RCC 7860 (cell line): ENCODE results near the gene CSF1R.
"Not testable (repeated sequence)": the region's sequence is repeated elsewhere in the genome, so short reads cannot be mapped to it uniquely, and the experiment has no call there.

Experiments
- DNase-seq: peaks from one replicate; pipeline ENCODE4 v3.0.0-alpha.2; 2015; ENCODE audit warnings: low spot score
- FAIRE-seq: peaks from 2 replicates; lab custom pipeline; 2012; peaks lifted over from hg19 to GRCh38; lab: Jason Lieb, UNC

CSF1R gene

DNA sequence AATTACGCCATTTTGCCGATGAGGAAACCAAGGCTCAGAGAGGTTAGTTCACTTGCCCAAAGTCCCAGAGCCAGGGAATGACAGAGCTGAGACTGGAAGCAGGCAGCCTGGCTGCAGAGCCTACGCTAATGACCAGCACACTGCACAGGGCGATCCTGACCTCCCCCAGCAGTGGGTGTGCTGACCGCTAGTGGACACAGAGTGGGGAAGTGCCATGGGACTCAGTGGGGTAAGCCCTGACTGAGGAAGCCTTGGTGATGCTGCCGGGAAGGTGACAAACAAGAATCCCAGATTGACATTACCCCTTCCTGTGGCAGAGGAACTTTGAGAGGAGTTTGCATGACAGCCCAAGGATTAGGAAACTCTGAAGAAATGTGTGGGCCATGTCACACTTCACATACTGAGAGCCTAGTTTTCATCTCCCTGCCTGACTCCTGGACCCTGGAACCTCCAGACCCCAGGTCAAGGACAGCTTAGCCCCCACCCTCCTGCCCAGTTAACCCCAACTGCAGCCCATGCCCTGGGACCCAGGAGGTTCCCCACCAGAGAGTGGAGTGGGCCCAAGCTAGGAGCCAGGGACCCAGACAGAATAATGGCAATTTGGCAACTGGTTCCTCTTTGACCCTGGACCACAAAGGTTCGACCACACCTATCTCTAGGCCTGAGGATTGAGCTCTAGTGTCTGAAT lies 19.7 kb upstream of the CSF1R start:
- FAIRE-seq (no peak), DNase-seq (no peak)

DNA sequence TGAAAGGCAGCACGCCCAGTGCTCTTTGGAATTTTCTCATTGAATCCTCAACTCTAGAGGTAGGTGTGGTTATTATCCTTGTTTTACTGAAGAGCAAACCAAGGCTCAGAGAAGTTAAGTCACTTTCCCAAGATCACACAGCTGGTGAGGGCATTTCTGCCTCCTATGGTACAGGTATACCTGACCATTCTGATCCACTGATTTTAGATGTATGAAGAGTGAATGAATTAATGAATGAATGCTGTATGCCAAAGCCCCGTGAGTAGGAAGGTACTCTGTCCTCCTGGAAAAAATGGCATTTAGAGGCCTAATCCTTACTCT lies 18.2 kb upstream of the CSF1R start:
- DNase-seq, result no peak
- FAIRE-seq, result no peak

DNA sequence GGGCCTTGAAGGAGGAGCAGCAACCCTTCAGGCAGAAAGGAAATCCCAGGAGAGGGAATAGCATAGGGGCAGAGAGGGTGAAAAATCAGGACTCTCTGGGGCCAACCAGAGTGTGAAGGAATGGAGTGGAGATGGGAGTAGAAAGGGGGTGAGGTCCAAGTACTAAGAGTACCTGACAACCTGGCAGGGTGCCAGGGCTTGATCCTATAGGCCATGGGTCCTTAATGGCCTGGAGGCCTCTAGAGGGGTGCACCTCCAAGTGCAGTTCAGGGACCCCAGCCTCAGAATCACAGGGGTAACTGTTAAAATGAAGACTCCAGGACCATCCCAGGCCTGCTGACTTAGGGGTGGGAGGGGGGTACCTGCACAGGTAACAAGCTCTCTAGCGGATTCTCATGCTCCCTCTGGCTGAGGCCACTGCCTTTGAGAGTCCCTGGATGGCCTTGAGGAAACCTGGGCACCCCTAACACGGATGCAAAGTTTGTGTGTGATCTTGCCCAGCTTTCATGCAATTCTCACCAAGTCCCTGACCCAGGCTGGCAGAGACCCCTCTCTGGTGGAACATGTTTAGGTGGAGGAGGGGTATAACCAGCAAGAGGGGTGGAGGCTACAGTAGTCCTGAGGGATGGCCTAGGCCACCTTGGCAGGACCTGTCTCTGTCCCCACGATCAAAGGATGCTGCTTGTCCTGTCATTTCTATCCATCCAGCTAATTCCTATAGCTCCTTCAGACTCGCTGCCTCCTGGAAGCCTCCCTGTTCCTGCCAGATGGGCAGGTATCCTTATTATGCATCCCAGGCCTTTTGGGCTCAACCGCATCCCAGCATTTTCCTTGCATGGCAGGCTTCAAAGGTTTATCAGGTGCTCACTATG lies 17.6 kb upstream of the CSF1R start:
- DNase-seq (no peak), FAIRE-seq (no peak)

DNA sequence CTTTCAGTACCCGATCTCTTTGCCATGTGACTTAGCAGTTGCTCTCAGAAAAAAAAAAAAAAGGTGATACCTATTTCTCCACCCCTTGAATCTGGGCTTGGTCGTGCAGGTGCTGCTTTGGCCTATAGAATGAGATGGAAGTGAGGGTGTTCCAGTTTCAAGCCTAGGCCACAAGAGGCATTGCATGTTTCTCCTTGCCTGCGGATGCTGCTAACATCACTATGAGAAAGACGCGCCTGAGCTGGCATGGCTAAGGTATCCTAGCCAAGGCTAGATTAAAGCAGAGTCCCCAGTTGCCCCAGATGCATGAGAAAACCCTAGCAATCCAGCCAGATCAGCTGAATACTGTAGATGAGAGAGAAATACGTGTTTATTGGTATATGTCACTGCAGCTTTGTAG lies 14.7 kb upstream of the CSF1R start:
- no peak for DNase-seq
- FAIRE-seq, result no peak

DNA sequence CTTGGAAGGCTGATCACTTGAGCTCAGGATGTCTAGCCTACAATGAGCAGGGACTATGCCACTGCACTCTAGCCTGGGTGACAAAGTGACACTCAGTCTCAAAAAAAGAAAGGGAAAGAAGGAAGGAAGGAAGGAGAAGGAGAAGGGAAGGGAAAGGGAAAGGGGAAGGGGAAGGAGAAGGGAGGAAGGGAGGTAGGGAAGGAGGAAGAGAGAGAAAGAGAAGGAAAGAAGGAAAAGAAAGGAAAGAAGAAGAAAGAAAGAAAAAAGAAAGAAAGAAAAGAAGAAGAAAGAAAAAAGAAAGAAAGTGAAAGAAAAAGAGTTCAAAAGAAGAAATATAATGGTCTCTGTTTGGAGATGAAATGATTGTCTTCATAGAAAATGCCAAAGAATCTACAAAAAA lies 10.8 kb upstream of the CSF1R start:
- FAIRE-seq (no peak), DNase-seq (no peak)

DNA sequence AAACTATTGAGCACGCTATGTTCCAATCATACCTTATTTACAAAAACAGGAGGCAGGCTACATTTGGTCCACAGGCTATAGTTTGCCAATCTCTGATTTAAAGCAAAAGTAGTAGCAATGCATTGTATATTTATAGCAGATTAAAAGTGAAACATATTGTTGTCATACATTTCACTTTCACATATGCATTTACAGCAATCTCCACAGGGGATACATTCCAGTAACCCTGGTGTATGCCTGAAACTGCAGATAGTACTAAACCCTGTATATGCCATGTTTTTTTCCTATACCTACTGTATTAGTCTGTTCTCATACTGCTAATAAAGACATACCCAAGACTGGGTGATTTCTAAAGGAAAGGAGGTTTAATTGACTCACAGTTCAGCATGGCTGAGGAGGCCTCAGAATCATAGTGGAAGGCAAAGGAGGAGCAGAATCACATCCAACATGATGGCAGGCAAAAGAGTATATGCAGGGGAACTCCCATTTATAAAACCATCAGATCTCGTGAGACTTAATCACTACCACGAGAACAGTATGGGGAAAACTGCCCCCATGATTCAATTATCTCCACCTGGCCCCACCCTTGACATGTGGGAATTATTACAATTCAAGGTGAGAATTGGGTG lies 5.9 kb upstream of the CSF1R start:
- FAIRE-seq (no peak), DNase-seq (no peak)

DNA sequence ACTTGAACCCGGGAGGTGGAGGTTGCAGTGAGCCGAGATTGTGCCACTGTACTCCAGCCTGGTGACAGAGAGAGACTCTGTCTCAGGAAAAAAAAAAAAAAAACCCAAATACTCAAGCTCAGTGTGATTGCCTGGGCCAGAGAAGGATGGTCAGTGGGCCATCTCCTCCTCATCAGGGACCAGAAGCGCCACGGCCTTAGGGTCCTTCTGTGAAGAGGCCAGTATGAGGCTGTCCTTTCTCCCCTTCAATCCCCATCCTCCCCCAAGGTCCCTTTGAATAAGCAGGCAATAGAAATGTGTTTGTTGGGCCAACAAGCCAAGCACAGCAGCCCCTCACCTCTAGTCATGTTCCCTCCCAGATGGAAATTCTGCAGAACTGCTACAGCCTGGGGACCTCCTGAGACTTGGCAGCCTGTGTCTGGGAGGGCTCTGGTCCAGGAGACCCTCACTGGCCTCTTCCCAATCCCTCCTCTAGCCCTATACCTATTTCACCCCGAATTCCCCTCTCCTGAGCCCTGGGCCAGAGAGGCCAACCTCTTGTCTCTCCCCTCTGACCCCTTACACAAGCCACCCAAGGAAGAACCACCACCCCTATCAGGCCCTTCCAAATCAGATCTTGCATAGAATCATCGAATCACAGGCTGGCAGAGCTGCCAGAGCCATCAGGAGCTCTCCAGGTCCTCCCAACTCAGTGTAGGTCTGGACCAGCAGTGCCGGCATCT lies 1.0 kb downstream of the CSF1R start:
- FAIRE-seq (no peak), DNase-seq (no peak)

DNA sequence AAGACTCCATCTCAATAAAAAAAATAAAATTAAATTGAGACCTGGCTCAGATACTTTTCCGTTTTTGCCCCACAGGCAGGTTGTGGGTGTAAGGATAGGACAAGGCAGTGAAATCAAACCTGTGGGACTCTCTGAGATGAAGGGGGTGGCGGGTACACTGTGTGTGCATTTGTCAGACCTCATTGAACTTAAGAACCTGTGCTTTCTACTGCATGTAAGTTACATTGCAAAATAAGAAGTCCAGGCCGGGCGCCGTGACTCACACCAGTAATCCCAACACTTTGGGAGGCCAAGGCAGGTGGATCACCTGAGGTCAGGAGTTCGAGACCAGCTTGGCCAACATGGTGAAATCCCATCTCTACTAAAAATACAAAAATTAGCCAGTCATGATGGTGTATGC lies 1.6 kb downstream of the CSF1R start:
- not testable (repeated sequence) for DNase-seq, FAIRE-seq

- no peak for DNase-seq
- FAIRE-seq, result no peak
Observed at GRCh38 chr5:150082889-150083288, 3.5 kb downstream of the CSF1R start.

GRCh38 chr5:150082374-150082773 lies 4.0 kb downstream of the CSF1R start:
- FAIRE-seq (no peak), DNase-seq (no peak)

DNA sequence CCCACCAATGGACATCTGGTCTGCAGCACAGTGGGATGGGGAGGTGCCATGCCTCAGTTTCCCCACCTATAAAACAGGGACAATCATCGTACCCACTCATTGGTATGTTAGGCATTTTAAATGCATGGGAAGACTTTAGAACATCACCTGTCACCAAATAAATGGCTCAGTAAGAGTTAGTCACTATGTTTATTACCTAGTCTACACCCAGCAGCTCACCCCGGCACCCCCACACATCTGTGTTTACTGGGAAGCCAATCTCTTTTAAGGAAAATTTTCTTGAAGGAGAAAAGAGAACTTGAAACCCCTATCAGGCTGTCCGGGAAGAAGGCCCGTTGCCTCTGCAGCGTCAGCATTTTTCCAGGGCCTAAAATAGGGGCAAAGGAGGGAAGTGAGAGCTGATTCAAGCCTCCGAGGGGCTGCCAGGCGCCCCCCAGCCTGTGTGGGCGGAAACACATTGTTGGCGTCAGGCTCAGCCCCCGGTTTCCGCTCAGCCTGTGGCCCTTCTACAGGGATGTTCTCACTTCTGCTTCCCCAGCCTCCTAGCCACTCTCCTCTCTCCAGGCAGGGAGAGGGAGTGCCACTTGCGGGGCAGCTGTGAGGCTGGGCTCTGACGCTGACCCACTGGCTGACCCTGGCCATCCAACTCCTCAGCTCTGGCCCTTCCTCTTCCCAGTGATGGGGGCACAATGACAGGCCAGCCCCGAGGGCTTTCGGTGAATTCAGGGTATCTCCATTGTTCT lies 4.6 kb downstream of the CSF1R start:
- no peak for DNase-seq
- no peak for FAIRE-seq

DNA sequence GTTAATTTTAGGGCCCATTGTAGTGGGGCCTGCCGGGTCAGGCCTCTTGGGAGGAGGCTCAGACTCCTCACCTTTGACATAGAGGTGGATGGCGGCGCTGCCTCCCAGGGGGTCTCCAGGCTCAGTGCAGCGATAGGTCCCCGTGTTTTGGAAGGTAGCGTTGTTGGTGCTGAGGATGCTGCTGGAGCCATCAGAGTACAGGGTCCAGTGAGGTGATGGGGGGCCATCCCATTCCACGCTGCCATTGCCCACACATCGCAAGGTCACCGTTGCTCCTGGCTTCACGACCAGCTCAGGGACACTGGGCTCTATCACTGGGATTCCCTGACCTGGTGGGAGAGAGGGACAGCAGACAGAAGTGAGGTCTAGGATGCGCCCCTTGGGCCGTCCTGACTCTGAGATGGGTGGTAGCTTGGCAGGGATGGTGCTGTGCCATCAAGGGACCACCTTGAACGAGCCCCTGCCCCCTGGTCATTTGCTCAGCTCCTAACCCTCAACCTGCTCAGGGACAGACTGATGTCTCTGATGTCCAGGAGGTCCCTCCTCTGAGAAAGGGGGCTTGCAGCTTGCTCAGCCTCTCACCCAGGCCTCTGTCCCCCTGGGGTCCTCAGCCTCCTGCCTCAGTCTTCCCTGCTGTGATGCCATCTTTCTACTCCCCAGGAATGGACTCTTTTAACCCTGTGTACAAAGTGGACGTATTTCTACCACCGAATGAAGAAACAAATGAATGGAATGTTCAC lies 5.5 kb downstream of the CSF1R start:
- FAIRE-seq (no peak), DNase-seq (no peak)

- DNase-seq (no peak), FAIRE-seq (no peak)
Observed at GRCh38 chr5:150079909-150080461, 6.4 kb downstream of the CSF1R start.

DNA sequence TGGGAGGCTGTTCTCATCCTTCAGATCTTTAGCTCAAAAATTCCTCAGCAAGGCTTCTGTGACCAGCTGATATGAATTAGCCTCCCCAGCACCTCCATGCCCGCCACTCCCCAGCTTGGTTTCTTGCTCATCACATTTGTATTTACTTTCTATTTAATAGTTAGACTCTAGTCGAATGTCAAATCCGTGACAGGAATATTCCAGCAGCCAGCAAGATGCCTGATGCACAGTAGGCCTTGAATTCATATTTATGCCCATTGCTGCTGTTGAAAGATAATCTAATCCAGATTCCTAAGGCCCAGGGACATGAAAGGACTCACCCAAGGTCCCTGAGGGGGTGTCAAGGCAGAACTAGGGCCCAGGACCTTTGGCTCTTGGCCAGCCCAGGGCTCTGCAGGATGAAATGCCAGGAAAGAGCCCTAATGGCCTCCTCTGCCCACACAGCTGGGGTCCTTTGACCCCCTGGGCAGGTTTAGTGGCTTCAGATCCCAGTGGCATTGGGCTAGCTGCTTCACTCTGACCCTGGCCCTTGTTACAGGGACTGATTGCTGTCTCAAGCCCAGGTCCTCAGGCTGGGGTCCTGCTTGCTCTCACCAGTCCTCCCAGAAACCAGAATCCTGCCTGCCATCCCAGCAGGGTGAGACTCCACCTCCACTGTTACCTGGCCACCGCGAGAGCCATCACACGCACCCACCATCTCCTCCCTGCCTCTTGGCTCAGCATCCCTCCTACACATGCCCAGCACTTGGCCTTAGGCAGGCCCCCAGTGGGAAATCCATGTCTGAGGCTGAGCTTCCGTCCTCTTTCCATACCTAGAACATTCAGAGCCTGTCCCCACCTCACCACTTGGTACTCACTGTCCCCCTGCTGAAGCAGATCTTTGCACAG lies 7.3 kb downstream of the CSF1R start:
- FAIRE-seq (no peak), DNase-seq (no peak)

DNA sequence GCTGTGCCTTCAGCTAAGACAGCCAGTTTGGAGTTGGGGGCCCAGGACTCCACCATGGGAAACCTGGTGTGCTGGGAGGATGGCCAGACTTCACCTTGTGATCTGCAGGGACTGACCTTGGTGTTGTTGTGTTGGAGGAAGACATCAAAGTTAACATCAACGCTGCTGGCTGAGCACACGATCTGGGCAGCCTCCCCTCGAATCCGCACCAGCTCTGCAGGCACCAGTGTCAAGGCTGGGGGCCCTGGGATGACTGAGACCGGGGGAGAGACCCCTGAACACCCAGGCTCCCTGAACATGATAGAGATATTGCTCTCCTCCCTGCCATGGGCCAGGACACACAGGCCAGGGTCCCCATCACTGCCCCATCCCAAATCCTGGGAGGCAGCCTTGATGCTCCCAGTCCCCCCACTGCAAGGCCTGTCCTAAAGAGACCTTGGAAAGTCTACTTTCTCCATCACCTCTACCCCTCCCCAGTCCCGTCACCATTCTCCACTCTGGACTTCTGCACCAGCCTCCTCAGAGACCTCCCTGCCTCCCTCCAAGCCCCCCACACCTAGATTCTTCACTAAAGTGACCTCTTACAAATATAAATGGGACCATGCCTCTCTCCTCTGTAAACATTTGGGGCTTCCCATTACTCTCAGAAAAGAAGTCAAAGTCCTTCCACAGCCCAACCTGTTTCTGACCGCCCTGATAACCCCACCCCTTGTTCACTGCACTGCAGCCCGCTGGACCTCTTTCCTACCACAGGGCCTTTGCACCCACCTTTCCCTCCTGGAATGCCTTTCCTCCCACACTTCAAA lies 8.2 kb downstream of the CSF1R start:
- DNase-seq, result no peak
- no peak for FAIRE-seq

DNA sequence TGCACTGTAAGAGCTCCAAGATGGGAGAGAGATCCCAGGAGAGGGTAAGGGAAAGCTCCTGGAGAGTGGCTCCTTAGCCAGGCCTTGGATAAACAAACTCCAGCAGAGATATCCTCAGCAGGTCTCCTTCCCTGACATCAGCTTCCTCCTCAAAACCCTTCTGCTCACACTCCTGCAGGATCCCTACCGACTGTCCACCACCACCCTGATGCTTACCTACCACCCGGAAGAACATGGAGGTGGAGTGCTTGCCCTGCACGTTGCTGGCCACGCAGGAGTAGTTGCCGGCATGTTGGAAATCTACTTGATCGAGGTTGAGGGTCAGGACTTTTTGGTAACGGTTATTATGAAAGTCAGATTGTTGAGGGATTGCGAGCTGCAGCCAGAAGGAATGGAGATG lies 9.3 kb downstream of the CSF1R start:
- DNase-seq, result no peak
- FAIRE-seq, result no peak

DNA sequence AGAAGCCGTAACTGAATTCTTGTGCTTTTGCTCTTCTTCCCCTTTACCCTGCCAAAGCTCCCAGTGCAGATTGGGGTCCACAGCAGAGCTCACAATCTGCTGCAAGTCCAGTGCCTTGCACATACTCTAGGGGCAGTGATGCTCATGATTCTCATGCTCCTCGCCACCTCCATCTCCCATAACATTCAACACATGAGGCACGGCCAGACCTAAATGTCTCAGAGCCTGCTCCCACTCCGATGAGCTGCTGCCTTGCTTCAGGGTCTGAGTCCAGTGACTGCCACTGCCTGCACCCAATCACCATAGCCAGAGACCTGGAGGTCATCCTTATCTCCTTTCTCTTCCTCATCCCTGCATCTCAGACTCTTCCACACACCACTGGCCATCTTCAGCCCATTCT lies 10.5 kb downstream of the CSF1R start:
- FAIRE-seq (no peak), DNase-seq (no peak)

DNA sequence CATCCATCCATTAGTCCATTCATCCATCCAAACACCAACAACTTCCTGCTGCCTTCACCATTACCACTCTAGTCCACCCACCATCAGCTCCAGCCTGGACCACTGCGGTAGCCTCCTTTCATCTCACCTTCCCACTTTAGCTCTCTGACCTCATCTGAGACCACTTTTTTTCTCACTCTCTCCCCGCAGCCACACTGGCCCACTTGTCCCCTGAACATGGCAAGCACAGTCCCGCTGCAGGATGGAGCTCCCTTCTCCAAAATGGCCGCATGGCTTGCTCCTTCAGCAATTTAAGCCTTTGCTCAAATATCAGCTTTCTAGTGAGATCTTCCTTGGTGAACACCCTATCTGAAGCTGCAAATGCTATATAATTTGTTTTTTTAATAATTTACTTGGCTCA lies 11.1 kb downstream of the CSF1R start:
- DNase-seq (no peak), FAIRE-seq (no peak)
